NK-92 treated with Interleukin-12 subunit alpha and Interleukin-12 subunit beta, amount 100 ng/mL, for 24 hours (cell line): ENCODE measurements around the gene ARL3.
"Not testable (repeated sequence)": the region's sequence is repeated elsewhere in the genome, so short reads cannot be mapped to it uniquely, and the experiment has no call there.

ENCODE experiments used
- DNase-seq: peaks from one replicate; lab custom pipeline; 2025; lab: John Stamatoyannopoulos, UW

ARL3 gene

GRCh38 chr10:102673236-102673818 is 40.9 kb downstream of the ARL3 start:
- DNase-seq, result no peak

- DNase-seq, result no peak
Measured at GRCh38 chr10:102670871-102671434, 43.2 kb downstream of the ARL3 start.

DNA sequence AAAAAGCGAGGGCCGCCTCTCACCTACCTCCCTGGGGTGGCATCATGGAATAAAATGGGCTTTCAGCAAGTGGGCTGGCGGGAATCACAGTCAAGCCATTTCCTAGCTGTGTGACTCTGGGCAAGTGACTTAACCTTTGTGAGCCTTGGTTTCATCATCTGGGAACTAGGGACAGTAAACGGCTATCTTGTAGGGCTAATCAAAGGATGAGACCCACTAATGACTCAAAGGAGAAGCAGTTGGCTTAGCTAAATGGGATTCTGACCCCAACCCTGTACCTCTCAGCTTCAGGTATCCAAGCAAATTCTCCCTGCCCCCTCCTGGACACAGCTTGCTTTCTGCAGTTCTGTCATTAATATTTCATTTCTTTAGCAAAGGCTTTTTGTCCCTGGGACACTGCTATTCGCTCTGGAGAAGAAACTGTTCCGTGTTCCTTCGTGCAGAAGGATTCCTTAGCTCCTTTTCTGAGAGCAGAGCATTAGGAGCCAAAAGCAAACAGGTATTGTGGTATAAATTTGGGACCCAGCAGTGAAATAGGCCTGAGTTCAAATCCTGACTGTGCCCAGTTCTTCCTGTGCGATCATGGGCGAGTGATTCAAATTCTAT is 44.0 kb downstream of the ARL3 start:
- DNase-seq, result no peak

DNA sequence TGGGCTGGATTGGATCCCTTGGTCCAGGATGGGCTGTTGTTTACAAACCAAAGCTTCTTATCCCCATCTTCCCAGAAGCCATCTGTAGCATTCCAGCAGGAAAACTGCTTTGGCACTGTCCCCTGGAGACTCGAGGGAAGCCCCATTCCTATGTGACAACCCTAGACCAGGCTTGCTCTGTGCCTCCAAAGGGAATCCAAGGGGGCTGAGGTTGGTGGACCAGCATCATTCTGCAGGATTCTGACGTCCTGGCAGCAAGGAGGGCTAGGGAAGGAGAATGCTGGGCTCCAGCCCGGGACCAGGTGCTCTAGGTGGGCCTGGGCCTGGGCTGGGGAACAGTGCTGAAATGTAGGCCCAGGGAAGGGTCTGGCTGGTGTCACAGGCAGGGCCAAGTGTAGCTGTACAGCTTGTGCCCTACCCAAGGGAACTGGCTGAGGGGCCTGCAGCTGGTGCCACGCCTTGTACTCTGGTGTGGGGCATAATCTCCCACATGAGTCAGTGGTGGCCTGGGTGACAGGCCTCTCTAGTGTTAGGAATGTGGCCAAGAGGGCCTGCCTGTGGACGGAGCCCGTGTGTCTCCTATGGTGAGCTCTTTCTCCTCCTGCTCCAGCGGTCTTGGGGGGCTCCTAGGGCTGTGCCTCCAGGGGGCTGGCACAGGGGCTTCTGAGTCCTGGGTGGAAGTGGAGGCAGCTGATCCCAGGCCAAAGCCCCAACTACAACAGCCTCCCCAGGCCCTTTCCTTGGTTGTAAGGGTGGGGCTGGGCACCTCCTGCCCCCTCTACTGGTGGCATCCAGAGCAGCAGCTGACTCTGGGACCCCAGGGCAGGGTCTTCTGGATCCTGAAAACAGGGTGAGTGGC is 44.8 kb downstream of the ARL3 start:
- peak; percentile 21 for DNase-seq

DNA sequence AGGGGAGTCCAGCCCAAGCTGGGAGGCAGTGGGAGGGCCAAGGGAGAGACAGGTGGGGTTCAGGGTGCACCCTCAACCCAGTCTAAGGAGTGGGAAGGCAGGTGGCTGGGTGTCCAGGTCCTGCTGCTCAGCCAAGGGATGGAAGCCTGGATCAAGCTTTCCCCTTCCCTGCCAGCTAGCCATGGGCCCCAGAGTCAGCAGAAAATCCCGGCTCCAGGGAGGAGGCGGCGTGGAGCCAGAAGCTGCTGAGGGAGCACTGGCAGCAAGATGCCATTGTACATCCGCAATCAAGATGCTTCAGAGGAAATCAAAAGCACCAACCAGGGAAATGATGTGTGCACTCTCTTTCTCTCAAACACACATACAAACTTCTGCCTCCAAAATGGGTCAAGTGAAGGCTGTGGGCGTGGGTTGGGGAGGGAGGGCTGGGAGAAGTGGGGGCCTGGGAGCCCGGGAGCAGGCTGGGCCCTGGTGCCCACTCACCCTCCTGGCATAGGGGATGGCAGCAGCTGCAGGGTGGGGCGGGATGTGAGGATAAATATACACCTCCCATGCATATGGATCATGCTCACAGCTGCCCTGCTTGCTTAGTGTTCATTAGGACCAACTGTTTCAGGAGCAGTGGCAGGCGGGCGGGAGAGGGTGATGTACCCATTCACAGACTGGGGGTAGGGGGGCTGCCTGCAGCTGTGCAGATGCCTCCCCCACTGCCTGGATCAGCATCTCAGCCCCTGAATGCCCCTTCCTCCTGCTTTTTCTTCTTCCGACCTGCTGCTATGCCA is 45.7 kb downstream of the ARL3 start:
- DNase-seq, result no peak

- DNase-seq, result not testable (repeated sequence)
Measured at GRCh38 chr10:102667411-102667810, 46.8 kb downstream of the ARL3 start.

- no peak for DNase-seq
Measured at GRCh38 chr10:102665904-102666509, 48.2 kb downstream of the ARL3 start.

DNA sequence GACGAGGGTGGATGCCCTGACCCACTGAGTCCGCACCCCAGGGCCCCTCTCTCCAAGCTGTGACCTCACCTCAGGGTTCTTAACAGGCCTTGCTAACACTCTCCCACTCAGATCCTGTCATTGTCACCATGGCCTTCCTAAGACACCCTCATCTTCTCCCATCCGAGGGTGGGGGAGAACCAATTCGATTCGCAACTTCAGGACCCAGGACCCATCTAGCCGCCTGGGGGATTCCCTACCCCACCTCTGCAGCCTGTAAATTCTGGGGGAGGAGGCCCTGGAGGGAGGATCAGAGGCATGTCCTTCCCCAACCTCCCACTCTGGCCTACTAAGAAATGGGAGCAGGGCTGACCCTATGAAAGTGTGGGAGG is 52.6 kb downstream of the ARL3 start:
- no peak for DNase-seq

DNA sequence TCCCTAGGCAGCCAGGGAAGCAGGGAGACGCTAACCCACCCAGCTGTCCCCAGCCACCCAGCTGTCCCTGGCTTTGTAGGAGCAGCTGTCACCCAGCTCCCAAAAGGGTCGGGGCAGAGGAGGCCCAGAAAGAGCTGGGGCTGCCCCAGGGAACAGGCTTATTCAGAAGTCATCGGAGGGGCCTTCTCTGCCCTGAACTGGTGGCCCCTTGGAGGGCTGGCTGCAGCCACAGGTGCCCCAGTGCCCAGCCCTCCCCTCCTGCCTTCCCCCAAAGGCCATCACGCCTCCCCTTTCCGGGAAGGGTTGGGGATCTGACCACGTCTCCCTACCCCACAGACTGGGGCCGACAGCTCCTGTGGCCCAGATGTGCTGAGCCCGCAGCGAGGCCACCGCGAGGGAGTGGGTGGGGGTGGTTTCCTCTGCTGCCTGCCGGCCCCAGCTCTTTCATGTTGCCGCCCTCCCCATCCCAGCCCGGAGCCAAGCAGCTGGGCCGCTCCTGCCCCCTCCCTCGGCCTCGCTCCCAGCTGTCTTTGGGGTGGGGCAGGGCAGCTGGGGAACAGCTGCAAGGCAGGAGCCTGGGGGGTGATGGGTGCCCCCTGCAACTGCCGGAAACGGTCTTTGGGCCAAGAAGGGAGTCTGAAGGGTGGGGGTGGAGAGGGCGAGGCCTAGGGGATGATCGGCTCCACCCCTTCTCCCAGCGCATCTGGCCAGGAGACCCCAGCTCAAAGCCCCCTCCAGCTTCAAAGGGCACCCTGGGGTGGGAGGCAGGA is 53.1 kb downstream of the ARL3 start:
- peak; percentile 77 for DNase-seq

DNA sequence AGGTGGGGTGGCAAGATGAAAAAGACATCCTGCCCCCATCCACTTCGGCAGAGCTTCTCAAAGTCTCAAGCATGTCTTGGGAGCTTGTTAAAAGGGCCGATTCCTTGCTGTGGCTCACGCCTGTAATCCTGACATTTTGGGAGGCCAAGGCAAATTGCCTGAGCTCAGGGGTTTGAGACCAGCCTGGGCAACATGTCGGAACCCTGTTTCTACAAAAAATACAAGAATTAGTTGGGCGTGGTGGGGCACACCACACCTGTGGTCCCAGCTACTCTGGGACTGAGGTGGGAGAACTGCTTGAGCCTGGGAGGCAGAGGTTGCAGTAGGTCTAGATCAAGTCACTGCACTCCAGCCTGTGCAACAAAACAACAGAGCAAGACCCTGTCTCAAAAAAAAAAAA is 55.4 kb downstream of the ARL3 start:
- no peak for DNase-seq

GRCh38 chr10:102657984-102658724 is 56.0 kb downstream of the ARL3 start:
- no peak for DNase-seq

GRCh38 chr10:102657451-102657850 is 56.7 kb downstream of the ARL3 start:
- DNase-seq, result no peak

- no peak for DNase-seq
Measured at GRCh38 chr10:102656791-102657371, 57.3 kb downstream of the ARL3 start.

DNA sequence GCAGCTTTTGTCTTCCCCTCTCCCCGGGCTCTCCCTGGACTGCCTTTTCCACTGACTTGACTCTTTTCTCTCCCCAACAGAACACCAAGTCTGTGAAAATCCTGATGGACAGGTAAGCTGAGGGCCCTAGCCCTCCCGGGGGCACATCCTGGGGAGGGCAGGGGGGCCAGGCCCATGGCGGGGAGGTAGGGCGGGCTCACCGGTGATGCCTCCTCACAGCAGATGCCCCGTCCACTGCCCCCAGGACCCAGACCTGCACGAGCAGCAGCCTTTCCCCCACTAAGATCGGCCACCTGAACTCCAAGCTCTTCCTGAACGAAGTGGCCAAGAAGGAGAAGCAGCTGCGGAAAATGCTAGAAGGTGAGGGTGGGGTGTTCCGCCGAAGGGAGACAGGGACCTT is 58.2 kb downstream of the ARL3 start:
- DNase-seq, result no peak

GRCh38 chr10:102654969-102655368 is 59.2 kb downstream of the ARL3 start:
- DNase-seq, result no peak

DNA sequence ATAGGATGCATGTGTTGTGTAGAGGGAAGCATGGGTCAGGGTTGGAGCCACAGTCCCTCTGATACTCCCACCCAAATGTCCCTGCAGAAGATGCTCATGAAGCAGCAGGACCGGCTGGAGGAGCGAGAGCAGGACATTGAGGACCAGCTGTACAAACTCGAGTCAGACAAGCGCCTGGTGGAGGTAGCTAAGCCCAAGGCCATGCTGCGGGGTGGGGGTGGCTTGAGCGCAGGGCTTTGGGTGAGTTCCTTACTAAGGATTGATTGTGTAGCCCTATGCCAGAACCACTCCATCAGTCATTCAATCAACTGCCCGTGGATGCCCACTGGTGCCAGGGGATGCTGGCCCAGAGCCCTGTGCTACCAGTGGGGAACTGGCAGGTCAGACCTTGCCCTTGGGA is 59.6 kb downstream of the ARL3 start:
- DNase-seq, result no peak

GRCh38 chr10:102653060-102653459 is 61.1 kb downstream of the ARL3 start:
- no peak for DNase-seq

DNA sequence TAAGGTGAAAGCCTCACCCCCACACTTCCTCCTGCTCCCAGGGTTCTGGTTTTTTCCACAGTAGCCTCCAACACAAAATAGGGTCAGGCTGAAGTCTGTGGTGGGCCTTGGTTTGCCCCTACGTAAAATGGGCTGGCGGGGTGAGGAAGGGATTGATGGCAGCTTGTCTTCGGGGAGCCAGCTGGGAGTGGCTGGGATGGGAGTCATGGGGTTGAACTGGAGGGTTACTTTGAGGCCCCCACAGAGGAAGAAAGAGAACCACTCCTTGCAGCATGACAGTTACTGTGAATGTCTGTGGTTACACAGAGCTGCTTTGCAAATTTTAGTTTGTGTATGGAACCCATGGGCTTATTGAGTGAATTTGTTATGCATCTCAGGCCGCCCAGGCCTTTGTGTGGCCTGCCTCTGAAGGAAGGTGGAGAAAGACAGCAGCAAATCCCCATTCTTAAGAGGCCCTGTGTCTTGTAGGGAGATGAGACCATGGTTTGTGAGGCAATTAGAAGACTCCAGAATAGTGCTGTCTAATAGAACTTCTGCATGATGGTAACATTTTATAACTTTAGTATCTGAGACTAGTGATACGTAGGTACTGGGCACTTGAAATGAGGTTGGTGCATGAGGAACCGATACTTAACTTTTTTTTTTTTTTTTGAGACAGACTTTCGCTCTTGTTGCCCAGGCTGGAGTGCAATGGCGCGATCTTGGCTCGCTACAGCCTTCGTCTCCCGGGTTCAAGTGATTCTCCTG is 61.9 kb downstream of the ARL3 start:
- no peak for DNase-seq
